Activated T-cell treated with anti-CD3 and anti-CD28 coated beads, Interleukin-2, amount 50 U/mL, for 48 hours (primary cell): Measurements from ENCODE around the gene PHOSPHO2.

Source experiments
- DNase-seq, 2 experiments: peaks; one replicate each; pipeline ENCODE4 v3.0.0-alpha.2; 2020

PHOSPHO2 gene, protein sequence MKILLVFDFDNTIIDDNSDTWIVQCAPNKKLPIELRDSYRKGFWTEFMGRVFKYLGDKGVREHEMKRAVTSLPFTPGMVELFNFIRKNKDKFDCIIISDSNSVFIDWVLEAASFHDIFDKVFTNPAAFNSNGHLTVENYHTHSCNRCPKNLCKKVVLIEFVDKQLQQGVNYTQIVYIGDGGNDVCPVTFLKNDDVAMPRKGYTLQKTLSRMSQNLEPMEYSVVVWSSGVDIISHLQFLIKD

DNA sequence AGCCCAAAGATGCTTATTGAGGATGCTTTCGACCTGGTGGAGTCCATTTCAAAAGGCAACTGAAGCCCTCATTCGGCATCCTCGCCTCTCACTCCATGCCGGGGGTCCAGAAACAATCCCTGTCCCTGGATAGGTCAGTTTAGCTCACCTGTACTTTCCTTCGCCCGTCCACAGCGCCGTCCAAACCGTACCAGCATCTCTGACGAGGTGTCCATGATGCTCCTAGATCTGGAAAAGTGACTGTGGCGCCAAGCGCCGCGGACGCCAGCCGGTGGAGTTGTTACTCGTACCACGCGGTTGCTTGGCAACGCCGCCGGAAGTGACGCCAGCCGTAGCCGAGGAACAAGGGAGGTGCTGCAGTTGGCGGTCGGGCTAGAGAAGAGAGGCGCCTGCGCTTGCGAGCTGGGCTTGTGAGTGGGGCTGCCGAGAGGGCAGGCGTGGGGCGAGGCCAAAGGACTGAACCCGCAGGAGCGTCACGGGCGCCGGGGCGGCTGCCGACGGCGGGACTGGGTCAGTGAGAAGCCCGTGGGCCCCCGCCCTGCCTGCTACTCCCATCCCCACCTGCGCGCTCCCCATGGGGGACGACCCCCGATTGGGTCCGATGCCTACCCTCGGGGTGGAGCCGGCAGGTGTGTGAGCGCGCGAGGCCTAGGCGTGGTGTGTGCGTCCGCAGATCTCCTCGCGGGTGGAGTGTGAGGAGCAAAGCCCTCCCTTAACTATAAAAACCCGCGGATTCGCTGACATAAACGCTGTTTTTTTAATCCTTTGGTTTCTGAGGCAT, at the start of gene PHOSPHO2, which contains the start of gene CFAP210:
Gene PHOSPHO2 (plus strand): TSS at position 357 of the 781 bp plus-strand sequence. CDS start 6,503 bp downstream, outside the sequence.
Gene CFAP210 (minus strand): TSS at position 293 of the 781 bp plus-strand sequence. CDS start 78 bp downstream, at position 215.
- peak; percentile 98 for DNase-seq

DNA sequence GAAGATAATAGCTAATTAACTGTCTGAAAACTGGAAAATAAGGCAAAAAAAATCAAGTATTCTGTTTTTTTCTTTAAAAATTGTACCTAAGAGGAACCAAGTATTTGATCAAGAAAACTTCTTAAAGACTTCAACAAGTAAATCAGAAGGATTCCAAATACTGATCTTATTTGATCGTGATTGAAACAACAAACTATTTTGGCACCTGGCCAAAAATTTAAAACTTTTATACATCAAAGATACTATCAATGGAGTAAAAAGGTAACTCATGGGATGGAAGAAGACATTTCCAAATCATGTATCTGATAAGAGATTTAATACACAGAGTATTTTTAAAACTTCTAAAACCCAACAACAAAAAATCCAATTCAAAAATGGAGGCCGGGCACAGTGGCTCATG, 46.8 kb upstream of the PHOSPHO2 start:
- DNase-seq = no peak

GRCh38 chr2:169649278-169649677, 45.0 kb upstream of the PHOSPHO2 start:
- DNase-seq = no peak

- DNase-seq = no peak
Observed at GRCh38 chr2:169653636-169654035, 40.6 kb upstream of the PHOSPHO2 start.

GRCh38 chr2:169656164-169656563, 38.1 kb upstream of the PHOSPHO2 start:
- DNase-seq = no peak

- DNase-seq = no peak
Observed at GRCh38 chr2:169658877-169659276, 35.4 kb upstream of the PHOSPHO2 start.

DNA sequence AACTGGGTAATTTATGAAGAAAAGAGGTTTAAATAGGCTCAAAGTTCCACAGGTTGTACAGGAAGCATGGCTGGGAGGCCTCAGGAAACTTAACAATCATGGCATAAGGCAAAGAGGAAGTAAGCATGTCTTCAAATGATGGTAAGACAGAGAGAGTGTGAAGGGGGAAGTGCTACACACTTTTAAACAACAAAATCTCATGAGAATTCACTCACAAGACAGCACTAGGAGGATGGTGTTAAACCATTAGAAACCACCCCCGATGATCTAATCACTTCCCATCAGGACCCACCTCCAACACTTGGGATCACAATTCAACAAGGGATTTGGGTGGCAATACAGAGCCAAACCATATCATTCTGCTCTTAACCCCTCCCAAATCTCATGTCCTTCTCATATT, 34.9 kb upstream of the PHOSPHO2 start:
- DNase-seq = no peak

DNA sequence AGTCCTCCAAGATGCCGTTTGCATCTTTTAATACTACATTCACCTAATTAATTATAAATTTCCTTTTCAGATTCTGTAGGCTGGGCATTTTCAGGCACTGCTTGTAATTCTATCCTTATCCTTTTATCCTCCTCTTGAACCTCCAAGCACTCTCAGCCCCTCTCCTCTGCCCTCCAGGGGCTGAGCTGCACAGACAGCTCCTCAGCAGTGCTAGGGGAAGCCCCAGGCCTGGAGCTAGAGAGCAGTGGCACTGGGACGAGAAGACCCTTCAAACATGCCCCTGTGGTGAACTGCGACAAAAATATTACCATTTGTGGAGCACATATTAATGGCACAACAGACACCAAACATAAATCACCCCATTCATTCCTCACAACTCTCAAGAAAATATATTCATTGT, 33.0 kb upstream of the PHOSPHO2 start:
- DNase-seq = no peak

DNA sequence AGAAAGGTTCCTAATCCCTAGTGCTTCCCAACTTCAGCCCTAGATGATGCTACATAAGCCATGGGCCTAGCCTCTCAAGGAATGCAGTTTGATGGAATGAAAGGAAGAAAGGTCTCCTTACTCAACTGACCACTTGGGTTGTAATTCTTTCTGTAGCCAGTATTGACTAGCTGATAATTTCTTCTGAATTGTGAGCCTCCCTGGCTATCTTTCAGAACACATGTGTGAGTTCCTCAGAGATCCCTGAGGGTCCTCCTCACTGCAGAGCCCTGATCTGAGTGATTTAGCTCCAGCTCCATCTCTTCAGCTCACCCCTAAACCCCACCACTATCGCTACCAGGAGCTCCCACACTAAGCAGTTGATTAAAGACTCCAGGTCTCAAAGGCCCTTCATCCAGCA, 31.5 kb upstream of the PHOSPHO2 start:
- DNase-seq = no peak

DNA sequence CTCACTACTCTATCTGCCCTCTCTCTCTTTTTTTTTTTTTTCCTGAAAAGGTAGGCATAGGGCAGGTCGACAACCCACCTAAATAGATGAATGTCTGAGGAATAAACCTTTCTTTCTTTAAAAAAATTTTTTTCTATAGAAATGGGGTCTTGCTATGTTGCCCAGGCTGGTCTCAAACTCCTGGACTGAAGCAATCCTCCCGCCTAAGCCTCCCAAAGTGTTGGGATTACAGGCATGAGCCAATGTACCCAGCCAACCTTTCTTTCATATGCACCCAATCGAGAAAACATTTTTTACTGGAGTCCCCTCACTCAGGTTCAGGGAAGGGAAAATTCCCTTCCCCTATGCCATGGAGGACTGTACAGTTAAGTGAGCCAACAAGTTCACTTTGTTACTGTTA, 31.0 kb upstream of the PHOSPHO2 start:
- DNase-seq = no peak

- no peak for DNase-seq
Observed at GRCh38 chr2:169664600-169664977, 29.7 kb upstream of the PHOSPHO2 start.

DNA sequence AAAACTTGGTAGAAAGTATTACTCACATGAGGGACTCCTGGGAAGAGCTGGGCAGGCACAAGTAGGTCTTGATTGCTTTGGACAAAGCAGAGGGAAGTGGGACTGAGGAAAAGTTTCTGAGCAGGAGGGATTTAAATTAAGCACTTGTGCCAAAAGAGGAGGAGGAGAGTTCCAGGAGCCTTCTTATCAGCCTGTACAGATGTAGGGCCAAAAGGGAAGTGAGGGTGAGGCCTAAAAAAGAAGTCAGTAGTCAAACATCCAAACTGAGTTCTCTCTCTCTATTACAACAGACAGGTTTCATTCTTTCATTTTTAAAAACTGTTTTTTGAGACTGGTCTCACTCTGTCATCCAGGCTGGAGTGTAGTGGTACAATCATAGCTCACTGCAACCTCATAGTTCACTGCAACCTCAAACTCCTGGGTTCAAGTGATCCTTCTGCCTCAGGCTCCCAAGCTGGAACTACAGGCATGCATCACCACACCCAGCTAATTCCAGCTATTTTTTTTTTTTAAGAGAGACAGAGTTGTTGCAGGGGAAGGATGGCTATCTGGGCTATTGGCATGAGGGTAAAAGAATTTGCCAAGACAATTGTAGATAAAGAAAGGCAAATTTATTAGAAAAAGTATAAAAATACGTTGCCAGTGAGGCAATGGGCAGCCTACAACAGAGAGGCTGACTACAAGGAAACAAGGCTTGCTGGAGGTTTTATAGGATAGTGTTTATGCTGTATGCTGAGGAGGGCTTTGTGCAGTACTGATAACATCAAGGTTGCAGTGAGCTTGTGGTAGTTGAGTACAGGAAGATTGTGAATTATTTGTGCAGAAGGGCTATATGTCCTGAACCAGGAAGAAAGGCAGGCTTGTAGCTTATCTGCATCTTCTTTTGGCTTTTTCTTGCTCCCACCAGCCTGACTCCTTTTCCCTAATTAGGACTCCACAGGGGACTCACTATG, 29.0 kb upstream of the PHOSPHO2 start:
- no peak for DNase-seq

- no peak for DNase-seq
Observed at GRCh38 chr2:169667583-169667982, 26.7 kb upstream of the PHOSPHO2 start.

DNA sequence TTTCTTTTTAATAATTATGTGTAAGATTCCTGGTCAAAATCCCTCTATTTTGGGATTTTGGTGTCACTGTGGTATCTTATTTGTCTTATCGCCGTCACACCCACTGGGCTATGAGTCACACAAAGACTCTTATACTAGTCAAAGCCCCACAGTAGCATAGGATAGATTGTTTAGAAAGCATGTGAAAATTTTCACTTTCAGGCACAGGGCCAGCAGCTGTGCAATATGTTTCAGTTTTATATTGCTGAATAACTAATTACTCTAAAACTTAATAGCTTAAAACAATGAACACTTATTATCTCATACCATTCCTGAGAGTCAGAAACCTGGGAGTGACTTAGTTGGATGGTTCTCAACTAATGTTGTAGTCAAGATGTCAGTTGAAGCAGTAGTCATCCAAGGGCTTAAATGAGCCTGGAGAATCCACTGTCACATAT, 24.0 kb upstream of the PHOSPHO2 start:
- no peak for DNase-seq

DNA sequence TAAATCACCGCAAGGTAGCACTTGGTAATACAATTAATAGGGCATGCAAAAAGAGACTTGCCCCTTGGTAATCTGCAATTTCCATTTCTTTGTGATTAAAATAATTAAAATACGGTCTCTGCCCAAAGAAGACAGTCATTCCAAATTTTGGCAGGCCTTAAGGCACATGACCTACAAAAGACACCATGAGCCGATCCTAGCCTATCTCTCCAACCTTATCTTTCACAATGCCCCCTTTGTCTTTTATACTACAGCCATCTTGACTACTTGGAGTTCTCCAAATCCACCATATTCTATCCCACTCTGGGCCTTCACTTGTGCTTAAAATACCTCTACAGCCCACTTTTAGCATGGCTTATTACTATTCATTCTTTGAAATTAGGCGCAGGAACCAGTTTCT, 23.3 kb upstream of the PHOSPHO2 start:
- no peak for DNase-seq

DNA sequence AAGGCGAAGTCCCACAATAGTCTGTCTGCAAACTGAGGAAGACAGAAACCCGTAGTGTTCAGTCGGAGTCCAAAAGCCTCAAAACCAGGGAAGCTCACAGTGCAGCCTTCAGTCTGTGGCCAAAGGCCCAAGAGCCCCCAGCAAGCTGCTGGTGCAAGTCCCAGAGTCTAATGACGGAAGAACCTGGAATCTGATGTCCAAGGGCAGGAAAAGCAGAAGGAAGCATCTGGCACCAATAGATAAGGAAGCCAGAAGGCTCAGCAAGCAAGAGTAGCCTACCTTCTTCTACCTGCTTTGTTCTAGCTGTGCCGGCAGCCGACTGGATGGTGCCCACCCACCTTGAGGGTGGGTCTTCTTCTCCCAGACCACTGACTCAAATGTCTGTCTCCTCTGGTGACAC, 21.9 kb upstream of the PHOSPHO2 start:
- no peak for DNase-seq

DNA sequence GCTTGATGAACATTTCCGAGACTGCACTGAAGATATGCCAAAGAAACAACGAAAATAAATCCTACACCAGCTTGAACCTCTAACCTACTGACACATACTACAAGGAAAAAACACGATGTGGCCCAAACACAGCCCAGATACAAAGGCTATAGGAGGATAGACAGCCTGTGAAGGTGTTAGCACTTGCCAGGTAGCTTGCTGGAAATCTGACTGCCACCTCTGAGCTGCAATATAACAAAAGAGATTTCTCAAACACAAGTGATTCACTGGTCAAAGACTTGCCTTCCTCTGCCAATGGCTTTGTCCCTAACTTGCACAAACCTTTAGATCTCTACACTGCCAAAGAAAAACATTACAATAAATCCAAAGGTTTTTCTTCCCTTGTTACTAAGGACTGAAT, 21.2 kb upstream of the PHOSPHO2 start:
- DNase-seq = no peak

- no peak for DNase-seq
Observed at GRCh38 chr2:169673921-169674320, 20.3 kb upstream of the PHOSPHO2 start.

DNA sequence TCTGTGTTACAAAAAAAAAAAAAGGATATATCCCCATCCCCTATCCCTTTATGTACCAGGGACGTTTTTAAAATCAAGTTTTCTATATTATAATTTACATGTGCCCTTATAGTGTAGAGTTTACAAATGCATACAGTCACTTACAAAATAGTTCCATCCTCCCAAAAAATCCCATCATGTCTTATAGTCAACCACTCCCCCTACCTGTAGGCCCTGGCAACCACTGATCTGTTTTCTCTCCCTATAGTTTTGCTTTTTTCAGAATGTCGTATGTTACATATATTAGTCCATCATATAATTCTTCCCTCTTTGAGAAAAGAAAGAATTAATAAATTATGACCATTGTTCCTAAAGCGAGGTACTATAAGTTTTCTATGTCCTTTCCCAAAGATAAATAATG, 17.9 kb upstream of the PHOSPHO2 start:
- no peak for DNase-seq

- no peak for DNase-seq
Observed at GRCh38 chr2:169676850-169677249, 17.4 kb upstream of the PHOSPHO2 start.

DNA sequence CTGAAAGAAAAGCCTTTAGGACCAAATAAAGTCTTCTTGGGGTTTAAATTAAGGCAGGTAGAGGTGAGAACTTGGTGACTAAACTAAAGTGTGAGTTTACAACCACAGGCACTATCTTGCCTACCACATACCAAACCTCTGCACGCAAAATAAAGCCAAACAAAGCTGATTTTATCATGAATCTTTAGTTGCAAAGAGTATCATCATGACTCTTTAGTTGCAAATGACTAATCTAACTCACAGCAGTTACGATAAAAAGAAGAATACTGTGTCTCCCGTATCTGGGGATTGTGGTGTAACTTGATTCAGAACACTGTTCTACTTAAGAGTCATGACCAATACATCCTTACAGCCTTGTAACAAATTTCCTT, 11.2 kb upstream of the PHOSPHO2 start:
- no peak for DNase-seq

DNA sequence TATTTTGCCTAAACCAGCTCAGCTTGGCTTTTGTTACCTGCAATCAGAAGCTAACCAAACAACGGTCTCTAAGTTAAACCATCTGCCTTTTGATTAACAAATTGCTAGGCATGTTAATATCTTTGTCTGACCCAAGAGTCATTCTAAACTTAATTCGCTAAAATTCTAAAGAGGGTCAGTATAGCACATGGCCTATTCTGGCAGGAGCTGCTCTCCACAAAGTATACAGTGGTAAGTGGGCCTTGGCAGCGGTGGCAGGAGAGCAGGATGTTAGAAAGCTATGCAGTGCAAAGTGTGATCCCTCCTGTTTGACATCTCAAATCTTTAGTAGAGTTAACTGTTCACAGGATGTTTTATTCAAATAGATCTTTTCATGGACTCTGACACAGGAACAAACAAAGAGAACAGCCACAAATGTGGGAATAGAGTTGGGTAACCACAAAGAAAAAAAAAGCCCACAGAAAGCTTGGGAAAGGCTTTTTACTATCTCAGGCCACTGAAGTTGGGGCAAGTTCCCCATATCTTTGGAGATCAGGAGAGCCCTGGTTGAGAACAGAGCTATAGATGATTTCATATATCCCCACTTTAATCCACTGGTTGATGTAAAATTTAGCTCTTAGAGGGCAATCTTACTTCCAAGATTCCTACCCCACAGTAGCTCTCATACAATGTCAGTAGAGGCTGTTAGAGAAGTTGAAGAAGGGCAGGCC, 10.7 kb upstream of the PHOSPHO2 start:
- no peak for DNase-seq

- no peak for DNase-seq
Observed at GRCh38 chr2:169684135-169684565, 10.1 kb upstream of the PHOSPHO2 start.
